H1 (cell line): ENCODE measurements around the gene TRAPPC12. TPM values are rescaled to one million over a fixed set of nuclear protein-coding genes. Genes with fewer than 3 reads are reported as not detected.

ENCODE experiments used
- CTCF ChIA-PET: fragments of 300-600 bp; sonication (Branson Sonifier 250); formaldehyde crosslinking; loops from one replicate; lab custom pipeline; 2021; ENCODE audit not compliant: partially characterized antibody; lab: Charles Lee
- POLR2A ChIA-PET: fragments of 300-600 bp; sonication (Branson Sonifier 250); formaldehyde crosslinking; loops from one replicate; lab custom pipeline; 2021; ENCODE audit warnings: inconsistent platforms; ENCODE audit not compliant: partially characterized antibody; lab: Charles Lee
- DNase-seq, 2 experiments: peaks; one replicate each; pipeline versions ENCODE4 v3.0.0 to v3.0.0-alpha.2; 2010 to 2022; ENCODE audit warnings: low spot score in 2 of 2, low read depth in 1 of 2, mixed read lengths in 1 of 2
- FAIRE-seq: peaks from 2 replicates; lab custom pipeline; 2011; peaks lifted over from hg19 to GRCh38; lab: Jason Lieb, UNC
- H2AFZ ChIP-seq: 2 replicates; pipeline ENCODE4 v1.8.1; 2012; ENCODE audit warnings: low read length, inconsistent platforms
- H2AK5ac ChIP-seq: 2 replicates; pipeline ENCODE4 v1.6.1; 2013; ENCODE audit warnings: low read depth, low read length
- H2BK120ac ChIP-seq: replicated peaks from 2 replicates; pipeline ENCODE3; 2013; ENCODE audit warnings: low read depth, low read length, inconsistent platforms
- H2BK12ac ChIP-seq: 2 replicates; pipeline ENCODE4 v1.6.1; 2013; ENCODE audit warnings: low read depth, low read length
- H2BK15ac ChIP-seq: 2 replicates; pipeline ENCODE4 v1.6.1; 2013; ENCODE audit warnings: low read length
- H2BK20ac ChIP-seq: 2 replicates; pipeline ENCODE4 v1.6.1; 2013; ENCODE audit warnings: low read length
- H2BK5ac ChIP-seq: 2 replicates; pipeline ENCODE4 v1.6.1; 2013; ENCODE audit warnings: low read depth, low read length
- H3K14ac ChIP-seq: 2 replicates; pipeline ENCODE4 v1.6.1; 2013; ENCODE audit warnings: inconsistent platforms; ENCODE audit not compliant: insufficient read length
- H3K18ac ChIP-seq: 2 replicates; pipeline ENCODE4 v1.6.1; 2013; ENCODE audit warnings: low read length; ENCODE audit errors: extremely low read depth
- H3K23ac ChIP-seq: 2 replicates; pipeline ENCODE4 v1.6.1; 2013; ENCODE audit warnings: inconsistent platforms; ENCODE audit not compliant: insufficient read length
- H3K23me2 ChIP-seq: 2 replicates; pipeline ENCODE4 v1.6.1; 2013; ENCODE audit warnings: low read depth, low read length
- H3K27ac ChIP-seq: 2 replicates; pipeline ENCODE4 v1.6.1; 2011; ENCODE audit warnings: low read depth, low read length, inconsistent platforms
- H3K27me3 ChIP-seq, 4 experiments: replicated peaks in 1 of 4; 1 replicate in 1 of 4; 2 replicates in 3 of 4; pipeline versions ENCODE4 v1.6.1 to v1.8.1; 2011 to 2013; ENCODE audit warnings: low read length in 3 of 4, mild to moderate bottlenecking in 3 of 4, inconsistent platforms in 2 of 4, mixed read lengths in 2 of 4, moderate library complexity in 1 of 4; ENCODE audit not compliant: control insufficient read depth in 3 of 4, insufficient read depth in 3 of 4; ENCODE audit errors: extremely low read depth in 1 of 4
- H3K36me3 ChIP-seq, 4 experiments: 2 replicates each; pipeline versions ENCODE4 v1.6.1 to v1.8.1; 2011 to 2013; ENCODE audit warnings: mild to moderate bottlenecking in 4 of 4, low read length in 3 of 4, moderate library complexity in 2 of 4, control low read depth in 1 of 4, inconsistent platforms in 1 of 4; ENCODE audit not compliant: insufficient read depth in 4 of 4, control insufficient read depth in 2 of 4
- H3K4ac ChIP-seq: replicated peaks from 2 replicates; pipeline ENCODE3; 2013; ENCODE audit warnings: low read length, low read depth, mixed read lengths, inconsistent platforms; ENCODE audit not compliant: insufficient read length
- H3K4me1 ChIP-seq, 4 experiments: replicated peaks in 1 of 4; 1 replicate in 1 of 4; 2 replicates in 3 of 4; pipeline versions ENCODE4 v1.6.1 to v1.8.1; 2011 to 2013; ENCODE audit warnings: low read length in 3 of 4, inconsistent platforms in 2 of 4, mixed read lengths in 1 of 4; ENCODE audit not compliant: insufficient read depth in 4 of 4, control insufficient read depth in 3 of 4
- H3K4me2 ChIP-seq, 2 experiments: 2 replicates each; pipeline versions ENCODE4 v1.6.1 to v1.8.1; 2011 to 2013; ENCODE audit warnings: low read depth in 2 of 2, low read length in 2 of 2, control low read depth in 1 of 2, inconsistent platforms in 1 of 2, mild to moderate bottlenecking in 1 of 2; ENCODE audit not compliant: insufficient read depth in 1 of 2
- H3K4me3 ChIP-seq, 4 experiments: fragments of 200-600, 300-600 bp in 1 of 4; sonication (generic), shearing (Covaris generic), sonication (Bioruptor Twin) in 1 of 4; 2 replicates each; pipeline versions ENCODE4 v1.5.1 to v1.8.1; 2011 to 2016; ENCODE audit warnings: low read length in 4 of 4, low read depth in 3 of 4, control low read depth in 2 of 4, inconsistent platforms in 2 of 4, mild to moderate bottlenecking in 2 of 4, mixed read lengths in 1 of 4, moderate library complexity in 1 of 4; ENCODE audit not compliant: insufficient read depth in 2 of 4; ENCODE audit errors: extremely low read depth in 1 of 4
- H3K56ac ChIP-seq: replicated peaks from 2 replicates; pipeline ENCODE3; 2013; ENCODE audit warnings: low read depth, mild to moderate bottlenecking, mixed read lengths, low read length, inconsistent platforms; ENCODE audit not compliant: insufficient read length
- H3K79me1 ChIP-seq: 2 replicates; pipeline ENCODE4 v1.6.1; 2013; ENCODE audit warnings: low read depth, low read length, control low read depth
- H3K79me2 ChIP-seq, 2 experiments: 2 replicates each; pipeline versions ENCODE4 v1.6.1 to v1.8.1; 2012 to 2013; ENCODE audit warnings: low read length in 2 of 2, mild to moderate bottlenecking in 2 of 2, inconsistent platforms in 1 of 2; ENCODE audit not compliant: insufficient read depth in 2 of 2, control insufficient read depth in 1 of 2
- H3K9ac ChIP-seq, 4 experiments: replicated peaks in 1 of 4; 1 replicate in 1 of 4; 2 replicates in 3 of 4; pipeline versions ENCODE4 v1.6.1 to v1.8.1; 2011 to 2013; ENCODE audit warnings: low read depth in 3 of 4, low read length in 3 of 4, control low read depth in 2 of 4, mild to moderate bottlenecking in 2 of 4, moderate library complexity in 2 of 4, inconsistent platforms in 1 of 4; ENCODE audit errors: extremely low read depth in 1 of 4
- H3K9me3 ChIP-seq, 2 experiments: 2 replicates each; pipeline versions ENCODE4 v1.6.1 to v1.8.1; 2012 to 2013; ENCODE audit warnings: mild to moderate bottlenecking in 2 of 2, moderate library complexity in 2 of 2, control low read depth in 1 of 2, inconsistent platforms in 1 of 2, low read depth in 1 of 2, low read length in 1 of 2, mixed read lengths in 1 of 2; ENCODE audit not compliant: insufficient read depth in 2 of 2
- H4K20me1 ChIP-seq, 2 experiments: replicated peaks in 1 of 2; 2 replicates each; pipeline versions ENCODE3 to v1.8.1; 2011 to 2013; ENCODE audit warnings: inconsistent platforms in 2 of 2, low read length in 2 of 2, mild to moderate bottlenecking in 1 of 2; ENCODE audit not compliant: insufficient read depth in 2 of 2, control insufficient read depth in 1 of 2
- H4K5ac ChIP-seq: 2 replicates; pipeline ENCODE4 v1.6.1; 2013; ENCODE audit warnings: low read length, low read depth, mixed read lengths, inconsistent platforms; ENCODE audit not compliant: insufficient read length
- H4K8ac ChIP-seq: 2 replicates; pipeline ENCODE4 v1.8.0; 2013; ENCODE audit warnings: mild to moderate bottlenecking, moderate library complexity, low read length, inconsistent platforms; ENCODE audit not compliant: insufficient read depth; ENCODE audit errors: extremely low read depth
- H4K91ac ChIP-seq: replicated peaks from 2 replicates; pipeline ENCODE3; 2013; ENCODE audit warnings: low read length, mixed read lengths, inconsistent platforms; ENCODE audit not compliant: insufficient read length
- SP1 ChIP-seq: IDR thresholded peaks from 2 replicates; pipeline ENCODE4 v1.6.1; 2011; ENCODE audit warnings: low read depth, low read length
- WGBS, 2 experiments: shearing (Covaris generic) in 1 of 2; methylation state at CpG; one replicate each; pipeline versions ENCODE4 v1.1.6 to v1.1.7; 2013 to 2015; ENCODE audit warnings: low lambda C conversion rate in 2 of 2, mixed read lengths in 2 of 2, inconsistent platforms in 1 of 2, low coverage in 1 of 2, missing lambda C conversion rate in 1 of 2; ENCODE audit not compliant: insufficient replicate concordance in 2 of 2, insufficient coverage in 1 of 2, insufficient read length in 1 of 2; ENCODE audit errors: extremely low coverage in 1 of 2, missing lambda C conversion rate in 1 of 2; 5-methylcytosine and 5-hydroxymethylcytosine counted together
- polyA plus RNA-seq, 7 experiments: library from polyadenylated mRNA; depleted of rRNA in 3 of 7; stranded (reverse) in 5 of 7; unstranded in 2 of 7; fragments of >200 nt in 5 of 7; fragments of 200-250 nt in 2 of 7; gene quantifications; 1 replicate in 5 of 7; 2 replicates in 1 of 7; 4 replicates in 1 of 7; pipeline versions ENCODE4 v1.2.1 to v1.2.3, GENCODE V29; 2011 to 2013; ENCODE audit warnings: missing spikeins in 2 of 7, mixed read lengths in 2 of 7
- total RNA-seq: library from RNA; stranded (reverse); fragmentation: NEBNext Ultra II Directional; extraction: Animal tissue kit (Norgen Biotek cat#: 25700); gene quantifications from 2 replicates; pipeline ENCODE4 v1.2.1, GENCODE V29; 2021
- TF ChIP-seq, protein P1 (sequence below), 3 experiments: IDR thresholded peaks; 1 replicate in 2 of 3; 2 replicates in 1 of 3; pipeline versions ENCODE4 v1.5.1 to v1.6.1; 2011; ENCODE audit warnings: low read length in 3 of 3, mild to moderate bottlenecking in 3 of 3, inconsistent platforms in 2 of 3, low read depth in 1 of 3, moderate library complexity in 1 of 3; ENCODE audit not compliant: insufficient read depth in 1 of 3; ENCODE audit errors: control extremely low read depth in 1 of 3

The TRAPPC12 gene
- total and polyA plus RNA-seq, 2 of the 8 experiments (the other 6 are each of a cell fraction or from before 2014, with no cell fraction given): 35.0 to 67.3 TPM

DNA sequence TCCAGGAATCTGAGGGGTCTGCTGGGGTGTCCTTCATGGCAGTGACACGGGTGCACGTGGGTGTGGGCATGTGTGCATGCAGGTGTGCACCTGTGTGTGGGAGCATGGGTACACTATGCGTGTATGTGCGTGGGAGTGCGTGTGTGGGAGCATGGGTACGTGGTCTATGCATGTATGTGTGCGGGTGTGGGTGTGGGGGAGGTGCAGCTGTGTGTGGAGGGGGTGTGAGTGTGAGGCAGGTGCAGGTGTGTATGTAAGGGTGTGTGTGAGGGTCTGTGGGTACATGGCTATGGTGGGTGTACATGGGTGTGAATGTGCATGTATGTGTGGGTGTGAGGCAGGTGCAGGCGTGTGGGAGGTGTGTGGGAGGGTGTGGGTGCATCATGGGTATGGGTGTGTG lies 38.2 kb upstream of the TRAPPC12 start:
- TF ChIP-seq SP1: no peak
- TF ChIP-seq, protein P1, sequence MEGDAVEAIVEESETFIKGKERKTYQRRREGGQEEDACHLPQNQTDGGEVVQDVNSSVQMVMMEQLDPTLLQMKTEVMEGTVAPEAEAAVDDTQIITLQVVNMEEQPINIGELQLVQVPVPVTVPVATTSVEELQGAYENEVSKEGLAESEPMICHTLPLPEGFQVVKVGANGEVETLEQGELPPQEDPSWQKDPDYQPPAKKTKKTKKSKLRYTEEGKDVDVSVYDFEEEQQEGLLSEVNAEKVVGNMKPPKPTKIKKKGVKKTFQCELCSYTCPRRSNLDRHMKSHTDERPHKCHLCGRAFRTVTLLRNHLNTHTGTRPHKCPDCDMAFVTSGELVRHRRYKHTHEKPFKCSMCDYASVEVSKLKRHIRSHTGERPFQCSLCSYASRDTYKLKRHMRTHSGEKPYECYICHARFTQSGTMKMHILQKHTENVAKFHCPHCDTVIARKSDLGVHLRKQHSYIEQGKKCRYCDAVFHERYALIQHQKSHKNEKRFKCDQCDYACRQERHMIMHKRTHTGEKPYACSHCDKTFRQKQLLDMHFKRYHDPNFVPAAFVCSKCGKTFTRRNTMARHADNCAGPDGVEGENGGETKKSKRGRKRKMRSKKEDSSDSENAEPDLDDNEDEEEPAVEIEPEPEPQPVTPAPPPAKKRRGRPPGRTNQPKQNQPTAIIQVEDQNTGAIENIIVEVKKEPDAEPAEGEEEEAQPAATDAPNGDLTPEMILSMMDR (IDR thresholded peaks at IDR 0.05; ENCODE audit: control extremely low read depth in 1 of 3, insufficient read depth in 1 of 3, low read depth in 1 of 3, low read length in 3 of 3): no peak
- TF ChIP-seq, all 59 proteins: peak for 0
- no peak overlapping the region for H3K18ac ChIP-seq
- H2BK120ac ChIP-seq: no peak overlapping the region
- FAIRE-seq: no peak
- no peak overlapping the region for H2AFZ ChIP-seq
- H2BK5ac ChIP-seq: no peak overlapping the region; the same call in 1 of the 2 replicates
- no peak overlapping the region for H3K9ac ChIP-seq
- no peak overlapping the region for H2BK12ac ChIP-seq
- H2BK20ac ChIP-seq: no peak overlapping the region
- no peaks in the 10 kb centered on the region for H3K4me1 ChIP-seq
- peaks cover 5% of the 10 kb centered on the region for H3K79me1 ChIP-seq
- no peak overlapping the region for H3K23ac ChIP-seq
- H3K79me2 ChIP-seq: no peaks in the 10 kb centered on the region
- no peak overlapping the region for H4K8ac ChIP-seq
- no peak overlapping the region for H4K91ac ChIP-seq
- no peak overlapping the region for H3K56ac ChIP-seq
- POLR2A ChIA-PET: no interaction called here
- no peak overlapping the region for H4K5ac ChIP-seq
- CTCF ChIA-PET: no interaction called here
- H3K23me2 ChIP-seq: no peaks in the 10 kb centered on the region
- no peaks in the 10 kb centered on the region for H3K36me3 ChIP-seq
- no peak overlapping the region for H3K27ac ChIP-seq
- no peak overlapping the region for H3K4me3 ChIP-seq
- no peak overlapping the region for H3K14ac ChIP-seq
- DNase-seq: no peak
- WGBS, 2 experiments: 94% methylated on average over 8 of the region's 8 CpGs; no CpG with 5 or more reads in 1 of the 2 experiments
- H3K4ac ChIP-seq: no peak overlapping the region
- H3K27me3 ChIP-seq: no peaks in the 10 kb centered on the region
- no peak overlapping the region for H2BK15ac ChIP-seq
- H3K4me2 ChIP-seq: no peak overlapping the region
- H3K9me3 ChIP-seq: no peaks in the 10 kb centered on the region
- H2AK5ac ChIP-seq: no peak overlapping the region
- peaks cover 2 to 7% of the 10 kb centered on the region in 2 experiments for H4K20me1 ChIP-seq
